IMR-90 (cell line): ENCODE measurements around the gene TTC9C. TPM values are rescaled to one million over a fixed set of nuclear protein-coding genes. Genes with fewer than 3 reads are reported as not detected.

Experiments used
- ATAC-seq: fragments of 200-7000 bp; cut with Tn5 transposase; 2 replicates; pipeline ENCODE4 v1.9.1; 2020; ENCODE audit warnings: low read depth, mild to moderate bottlenecking, moderate library complexity
- BruUV-seq: library from RNA; stranded (reverse); fragments of 400-500 nt; replicated peaks from 2 replicates; lab custom pipeline; 2021; lab: Mats Ljungman, UMichigan
- CTCF ChIA-PET: fragments of 300-600 bp; formaldehyde crosslinking; extraction: SDS; loops from one replicate; lab custom pipeline; 2021; ENCODE audit warnings: antibody characterized with exemption; lab: Yijun Ruan, JAX
- POLR2A ChIA-PET: fragments of 300-600 bp; sonication (Branson Sonifier 250); formaldehyde crosslinking; loops from one replicate; lab custom pipeline; 2022; ENCODE audit warnings: antibody characterized with exemption; ENCODE audit not compliant: unreplicated experiment; lab: Charles Lee
- DNase-seq: peaks from one replicate; pipeline ENCODE4 v3.0.0; 2013
- H2AFZ ChIP-seq: replicated peaks from 2 replicates; pipeline ENCODE3; 2013; ENCODE audit warnings: low read length, mild to moderate bottlenecking; ENCODE audit not compliant: poor library complexity
- H2AK5ac ChIP-seq: 2 replicates; pipeline ENCODE4 v1.6.1; 2013; ENCODE audit warnings: low read depth, low read length, inconsistent platforms
- H2AK9ac ChIP-seq: replicated peaks from 2 replicates; pipeline ENCODE3; 2013; ENCODE audit warnings: mild to moderate bottlenecking, low read depth, low read length, moderate library complexity; ENCODE audit not compliant: poor library complexity
- H2BK120ac ChIP-seq: 2 replicates; pipeline ENCODE4 v1.6.1; 2013; ENCODE audit warnings: low read depth, low read length, inconsistent platforms
- H2BK15ac ChIP-seq: 3 replicates; pipeline ENCODE4 v1.6.1; 2013; ENCODE audit warnings: low read depth, low read length, inconsistent platforms
- H2BK20ac ChIP-seq: 2 replicates; pipeline ENCODE4 v1.6.1; 2013; ENCODE audit warnings: low read depth, mild to moderate bottlenecking, inconsistent platforms, low read length, moderate library complexity
- H2BK5ac ChIP-seq: 2 replicates; pipeline ENCODE4 v1.6.1; 2013; ENCODE audit warnings: mild to moderate bottlenecking, low read depth, low read length, inconsistent platforms; ENCODE audit not compliant: poor library complexity, severe bottlenecking
- H3K14ac ChIP-seq: replicated peaks from 2 replicates; pipeline ENCODE4 v1.6.1; 2013; ENCODE audit warnings: low read depth, low read length, inconsistent platforms
- H3K18ac ChIP-seq: 2 replicates; pipeline ENCODE4 v1.6.1; 2013; ENCODE audit warnings: low read depth, low read length, control low read depth
- H3K23ac ChIP-seq: 2 replicates; pipeline ENCODE4 v1.6.1; 2013; ENCODE audit warnings: low read depth, low read length, inconsistent platforms
- H3K27ac ChIP-seq: 2 replicates; pipeline ENCODE4 v1.5.1; 2013; ENCODE audit warnings: mild to moderate bottlenecking, control low read depth, low read length; ENCODE audit not compliant: insufficient read depth
- H3K27me3 ChIP-seq: 2 replicates; pipeline ENCODE4 v1.6.1; 2013; ENCODE audit warnings: low read length; ENCODE audit not compliant: control insufficient read depth, insufficient read depth
- H3K36me3 ChIP-seq: 2 replicates; pipeline ENCODE4 v1.6.1; 2013; ENCODE audit warnings: low read length, mixed read lengths; ENCODE audit not compliant: control insufficient read depth, insufficient read depth
- H3K4ac ChIP-seq: 2 replicates; pipeline ENCODE4 v1.6.1; 2013; ENCODE audit warnings: low read depth, low read length, inconsistent platforms
- H3K4me1 ChIP-seq: 2 replicates; pipeline ENCODE4 v1.6.1; 2013; ENCODE audit warnings: low read length, mixed read lengths; ENCODE audit not compliant: control insufficient read depth, insufficient read depth
- H3K4me2 ChIP-seq: 2 replicates; pipeline ENCODE4 v1.6.1; 2013; ENCODE audit warnings: low read depth, mild to moderate bottlenecking, control low read depth, low read length, moderate library complexity
- H3K4me3 ChIP-seq: 2 replicates; pipeline ENCODE4 v1.5.1; 2013; ENCODE audit warnings: low read depth, mild to moderate bottlenecking, control low read depth, low read length, moderate library complexity; ENCODE audit not compliant: insufficient read depth
- H3K56ac ChIP-seq: 2 replicates; pipeline ENCODE4 v1.6.1; 2013; ENCODE audit warnings: low read length, inconsistent platforms; ENCODE audit not compliant: insufficient read depth; ENCODE audit errors: extremely low read depth
- H3K79me1 ChIP-seq, 2 experiments: 2 replicates each; pipeline ENCODE4 v1.6.1; 2013; ENCODE audit warnings: low read length in 2 of 2, inconsistent platforms in 1 of 2, low read depth in 1 of 2
- H3K9ac ChIP-seq: 2 replicates; pipeline ENCODE4 v1.6.1; 2013; ENCODE audit warnings: low read depth, low read length, control low read depth
- H3K9me1 ChIP-seq: 2 replicates; pipeline ENCODE4 v1.6.1; 2013; ENCODE audit warnings: low read length, inconsistent platforms; ENCODE audit not compliant: insufficient read depth
- H3K9me3 ChIP-seq: 2 replicates; pipeline ENCODE4 v1.6.1; 2013; ENCODE audit warnings: low read length; ENCODE audit not compliant: control insufficient read depth, insufficient read depth
- H4K20me1 ChIP-seq: 2 replicates; pipeline ENCODE4 v1.6.1; 2013; ENCODE audit warnings: low read length, inconsistent platforms; ENCODE audit not compliant: insufficient read depth
- H4K5ac ChIP-seq: 2 replicates; pipeline ENCODE4 v1.6.1; 2013; ENCODE audit warnings: mild to moderate bottlenecking, low read depth, low read length, control low read depth
- H4K8ac ChIP-seq, 2 experiments: 2 replicates each; pipeline ENCODE4 v1.6.1; 2013; ENCODE audit warnings: low read depth in 2 of 2, low read length in 2 of 2, control low read depth in 1 of 2, inconsistent platforms in 1 of 2
- H4K91ac ChIP-seq: 2 replicates; pipeline ENCODE4 v1.6.1; 2013; ENCODE audit warnings: low read depth, low read length, inconsistent platforms; ENCODE audit not compliant: insufficient read depth
- BHLHE40 ChIP-seq: fragments of 150-350 bp; IDR thresholded peaks from 2 replicates; pipeline ENCODE4 v1.6.1; 2016; ENCODE audit warnings: mild to moderate bottlenecking, low read depth, low read length
- CHD1 ChIP-seq: IDR thresholded peaks from 2 replicates; pipeline ENCODE4 v1.6.1; 2012; ENCODE audit warnings: low read depth, low read length, improper control_type of control experiment
- ELK1 ChIP-seq: fragments of 150-350 bp; IDR thresholded peaks from 2 replicates; pipeline ENCODE4 v1.6.1; 2016; ENCODE audit warnings: low read depth, mild to moderate bottlenecking, low read length, moderate library complexity, borderline replicate concordance
- MAZ ChIP-seq: IDR thresholded peaks from 2 replicates; pipeline ENCODE4 v1.6.1; 2012; ENCODE audit warnings: low read depth, mild to moderate bottlenecking, low read length, improper control_type of control experiment, moderate library complexity, borderline replicate concordance
- MXI1 ChIP-seq: IDR thresholded peaks from 2 replicates; pipeline ENCODE4 v1.6.1; 2012; ENCODE audit warnings: low read depth, mild to moderate bottlenecking, low read length, moderate library complexity, borderline replicate concordance
- NFE2L2 ChIP-seq: fragments of 150-350 bp; IDR thresholded peaks from 2 replicates; pipeline ENCODE4 v1.6.1; 2016; ENCODE audit warnings: low read depth, mild to moderate bottlenecking, low read length
- POLR2A ChIP-seq: IDR thresholded peaks from 2 replicates; pipeline ENCODE4 v1.6.1; 2012; ENCODE audit warnings: mild to moderate bottlenecking, low read depth, low read length
- RCOR1 ChIP-seq: IDR thresholded peaks from 2 replicates; pipeline ENCODE4 v1.6.1; 2012; ENCODE audit warnings: mild to moderate bottlenecking, low read length, improper control_type of control experiment; ENCODE audit not compliant: insufficient replicate concordance
- SMC3 ChIP-seq: fragments of 150-350 bp; IDR thresholded peaks from 2 replicates; pipeline ENCODE4 v1.6.1; 2016; ENCODE audit warnings: low read depth, mild to moderate bottlenecking, antibody characterized with exemption, low read length, moderate library complexity
- USF2 ChIP-seq: fragments of 150-350 bp; IDR thresholded peaks from 2 replicates; pipeline ENCODE4 v1.6.1; 2017; ENCODE audit warnings: mild to moderate bottlenecking, antibody characterized with exemption, low read length, low read depth
- WGBS, 2 experiments: methylation state at CpG; one replicate each; pipeline versions ENCODE4 v1.1.5 to v1.1.7; 2013; ENCODE audit warnings: missing lambda C conversion rate in 2 of 2; ENCODE audit not compliant: insufficient read length in 1 of 2; ENCODE audit errors: extremely low coverage in 2 of 2; 5-methylcytosine and 5-hydroxymethylcytosine counted together
- dilution Hi-C: fragments of 300-500 bp; cut with HindIII; formaldehyde crosslinking; loops from one replicate; pipeline ENCODE4 v1.14.3; 2018; ENCODE audit warnings: low sequenced_read_pairs; ENCODE audit not compliant: unreplicated experiment
- in situ Hi-C: fragments of 300-500 bp; cut with MboI; formaldehyde crosslinking; loops from 3 replicates; pipeline ENCODE4 v1.14.3; 2019; ENCODE audit warnings: low sequenced_read_pairs, inconsistent platforms, mixed read lengths
- intact Hi-C: fragments of 100-400 bp; cut with micrococcal nuclease; formaldehyde crosslinking; loops from 2 replicates; pipeline ENCODE4 v1.10.0; 2022
- polyA plus RNA-seq, 3 experiments: library from polyadenylated mRNA; depleted of rRNA; stranded (reverse); fragments of >200 nt; gene quantifications; 2 replicates each; pipeline ENCODE4 v1.2.3, GENCODE V29; 2012; ENCODE audit warnings: low replicate concordance in 1 of 3
- total RNA-seq: library from RNA; depleted of rRNA; stranded (reverse); fragments of >200 nt; gene quantifications from 2 replicates; pipeline ENCODE4 v1.2.3, GENCODE V29; 2012

Gene TTC9C
- total and polyA plus RNA-seq, 2 of the 4 experiments (the other 2 are of a cell fraction), result 32.9 to 37.1 TPM

GRCh38 chr11:62719302-62719978 is 8.8 kb upstream of the TTC9C start:
- H3K9me1 ChIP-seq, result peaks cover 8% of the 10 kb centered on the region; the same call in 1 of the 2 replicates
- peaks cover 76% of the 10 kb centered on the region for H3K36me3 ChIP-seq
- H2AFZ ChIP-seq, result no peak overlapping the region
- H2BK20ac ChIP-seq, result no peak overlapping the region
- H2BK120ac ChIP-seq, result no peak overlapping the region
- no TSS peak for BruUV-seq
- no peak overlapping the region for H3K18ac ChIP-seq
- intact Hi-C loops (no loop called here), dilution Hi-C loops (no loop called here), in situ Hi-C loops (no loop called here)
- no peak for TF ChIP-seq MAZ
- no peak for TF ChIP-seq NFE2L2
- no peak for TF ChIP-seq BHLHE40
- no peak for TF ChIP-seq CHD1
- TF ChIP-seq ELK1, result no peak
- TF ChIP-seq RCOR1, result no peak
- no peak for TF ChIP-seq SMC3
- TF ChIP-seq POLR2A, result no peak
- TF ChIP-seq USF2, result no peak
- TF ChIP-seq MXI1, result no peak
- POLR2A ChIA-PET, result interaction anchor here (0.6 kb wide), 1 partner anchor 44 kb away, joined by 6 read pairs; no protein-coding TSS in a partner anchor
- H3K23ac ChIP-seq, result no peak overlapping the region
- no peak overlapping the region for H3K14ac ChIP-seq
- no peak overlapping the region for H3K27ac ChIP-seq
- H3K79me1 ChIP-seq, result peaks cover 46 to 71% of the 10 kb centered on the region in 2 experiments
- no peak overlapping the region for H2AK5ac ChIP-seq
- no peak overlapping the region for H2BK15ac ChIP-seq
- CTCF ChIA-PET, result no interaction called here
- no peaks in the 10 kb centered on the region for H3K9me3 ChIP-seq
- no peak overlapping the region for H4K8ac ChIP-seq
- peaks cover 4% of the 10 kb centered on the region; the same call in 1 of the 2 replicates for H3K4me1 ChIP-seq
- H2BK5ac ChIP-seq, result no peak overlapping the region
- no peak overlapping the region for H3K4me3 ChIP-seq
- ATAC-seq (0 out of 2 replicates have a peak, but pooled peaks have one; percentile 10), DNase-seq (peak; percentile 25)
- H3K56ac ChIP-seq, result no peak overlapping the region
- no peak overlapping the region for H3K9ac ChIP-seq
- H4K5ac ChIP-seq, result no peak overlapping the region
- H4K20me1 ChIP-seq, result peaks cover 18% of the 10 kb centered on the region
- WGBS, 2 experiments, result 100% methylated on average over 1 of the region's 2 CpGs; no CpG with 5 or more reads in 1 of the 2 experiments
- no peak overlapping the region for H3K4ac ChIP-seq
- no peaks in the 10 kb centered on the region for H3K27me3 ChIP-seq
- no peak overlapping the region for H4K91ac ChIP-seq
- no peak overlapping the region for H3K4me2 ChIP-seq
- no peak overlapping the region for H2AK9ac ChIP-seq
